HG02798 (cell line): ENCODE data around the gene PDRG1.

ENCODE experiments used
- ATAC-seq: cut with Tn5 transposase; IDR thresholded peaks from one replicate; pipeline ENCODE4 v1.9.1; 2021; ENCODE audit warnings: mild to moderate bottlenecking; ENCODE audit not compliant: unreplicated experiment, poor library complexity

PDRG1 gene

DNA sequence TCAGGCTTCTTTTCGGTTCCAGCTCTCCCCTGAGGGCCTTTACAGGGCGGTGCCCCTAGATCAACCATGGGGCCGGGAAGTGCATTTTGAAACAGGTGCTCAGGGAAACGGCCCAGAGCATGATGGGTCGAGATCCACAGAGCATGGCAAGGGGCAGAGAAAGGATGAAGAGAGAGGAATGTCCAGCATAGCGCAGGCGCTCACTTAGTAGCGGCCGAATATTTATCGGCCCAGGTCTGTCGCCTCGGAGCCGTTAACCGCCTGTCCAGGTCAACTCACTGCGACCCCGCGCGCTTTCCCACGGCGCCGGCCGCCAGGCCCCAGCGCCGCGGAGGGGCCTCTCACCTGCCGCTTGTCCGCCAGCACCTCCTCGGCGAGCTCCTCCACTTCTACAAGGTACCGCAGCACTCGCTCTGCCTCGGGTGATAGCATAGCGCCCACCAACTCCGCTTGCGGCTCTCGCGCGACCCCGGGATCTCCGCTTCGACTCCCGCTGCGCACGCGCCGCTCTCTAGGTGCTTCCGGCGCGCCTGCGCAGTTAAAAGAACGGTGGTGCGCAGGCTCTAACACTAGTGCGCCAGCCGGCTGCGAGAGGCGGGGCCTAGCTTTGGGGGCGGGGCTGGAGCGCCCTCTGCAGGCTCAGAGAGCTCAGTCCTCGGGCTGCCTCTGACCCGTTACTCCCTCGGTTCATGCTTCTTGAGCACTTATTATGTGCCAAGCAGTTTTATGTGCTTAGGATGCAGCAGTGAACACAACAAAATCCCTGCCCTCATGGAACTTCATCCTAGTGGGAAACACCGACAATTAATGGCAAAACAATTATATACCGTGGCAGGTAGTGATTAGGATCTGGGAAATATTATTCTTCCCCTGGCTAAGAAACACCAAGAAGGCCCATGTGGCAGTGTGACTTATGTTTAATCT, at the start of gene PDRG1:
Gene PDRG1, minus strand, starts transcription at position 517 of the 924 bp plus-strand sequence. Its CDS starts 85 bp downstream, at position 432.
- peak; percentile 94 for ATAC-seq

GRCh38 chr20:31998246-31998645, 46.4 kb upstream of the PDRG1 start:
- ATAC-seq, result no peak

- ATAC-seq, result no peak
These were observed 45.1 kb upstream of the PDRG1 start for GRCh38 chr20:31996996-31997395.

GRCh38 chr20:31992086-31992485, 40.2 kb upstream of the PDRG1 start:
- no peak for ATAC-seq

DNA sequence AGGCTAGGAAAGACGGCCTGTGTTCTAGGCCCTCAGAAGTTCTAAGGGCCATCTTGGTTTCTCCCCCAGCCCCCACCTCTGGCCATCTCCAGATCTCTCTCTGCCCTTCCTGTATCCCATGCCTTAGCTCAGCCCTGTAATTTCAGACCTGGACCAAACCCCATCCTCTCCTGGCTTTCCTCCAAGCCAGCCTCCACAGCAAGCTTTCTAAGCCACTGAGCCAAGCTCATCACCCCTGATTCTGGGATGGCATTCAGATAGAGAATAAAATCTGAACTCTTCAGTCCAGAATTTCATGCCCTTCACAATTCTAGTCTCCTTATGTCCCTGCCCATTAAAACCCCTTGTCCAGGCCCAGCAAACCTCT, 39.5 kb upstream of the PDRG1 start:
- no peak for ATAC-seq

GRCh38 chr20:31990641-31991338, 38.9 kb upstream of the PDRG1 start:
- ATAC-seq, result no peak

DNA sequence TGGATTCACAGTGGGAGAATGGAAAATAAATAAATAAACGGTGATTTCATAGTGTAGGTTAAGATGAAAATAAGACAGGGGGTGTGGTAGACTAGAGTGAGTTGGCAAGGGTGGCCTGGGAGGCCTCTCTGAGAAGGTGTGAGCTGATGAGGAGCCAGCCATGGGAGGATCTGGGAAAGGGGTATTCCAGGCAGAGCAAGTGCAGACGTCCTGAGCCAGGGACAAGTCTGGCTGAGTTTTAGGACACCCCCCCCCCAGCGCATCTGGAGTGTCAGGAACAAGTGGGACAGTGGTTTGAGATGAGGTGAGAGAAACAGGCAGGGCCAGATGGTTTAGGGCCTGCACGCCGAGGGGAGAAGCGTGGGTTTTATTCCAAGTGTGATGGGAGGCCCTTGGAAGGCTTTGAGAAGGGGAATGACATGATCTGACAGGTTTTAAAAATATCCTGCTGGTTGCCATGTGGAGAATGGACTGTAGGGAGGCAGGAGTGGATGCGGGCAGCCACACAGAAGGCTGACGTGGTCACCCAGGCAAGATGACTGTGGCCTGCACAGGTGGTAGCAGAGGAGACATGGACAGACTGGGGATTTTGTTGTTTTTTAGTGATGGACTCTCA, 37.3 kb upstream of the PDRG1 start:
- ATAC-seq, result no peak

DNA sequence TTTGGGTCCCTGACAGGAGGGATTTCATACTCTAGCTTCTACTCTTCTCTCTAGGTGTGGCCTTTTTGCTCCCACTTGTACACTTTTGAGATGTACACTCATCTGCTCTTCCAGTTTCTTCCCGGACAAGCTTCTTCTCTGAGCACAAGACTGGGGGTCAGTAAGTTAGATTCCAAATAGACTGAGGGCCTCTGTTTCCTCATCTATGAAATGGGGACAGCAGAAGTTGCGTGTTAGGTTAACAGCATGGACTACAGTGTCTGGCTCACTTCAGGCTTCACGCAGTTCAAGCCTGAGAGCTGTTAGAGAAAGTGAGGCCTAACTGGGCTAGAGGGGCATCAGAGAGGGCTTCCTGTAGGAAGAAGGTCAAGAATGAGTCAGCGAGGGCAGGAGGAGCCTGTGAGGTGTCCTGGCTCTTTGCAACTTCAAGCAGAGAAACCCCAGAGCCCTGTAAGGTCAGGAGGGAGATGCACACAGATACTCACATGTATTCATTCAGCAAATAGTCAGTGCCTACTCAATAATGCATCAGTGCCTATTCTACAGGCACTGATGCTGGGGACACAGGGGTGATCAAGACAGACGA, 36.7 kb upstream of the PDRG1 start:
- no peak for ATAC-seq

DNA sequence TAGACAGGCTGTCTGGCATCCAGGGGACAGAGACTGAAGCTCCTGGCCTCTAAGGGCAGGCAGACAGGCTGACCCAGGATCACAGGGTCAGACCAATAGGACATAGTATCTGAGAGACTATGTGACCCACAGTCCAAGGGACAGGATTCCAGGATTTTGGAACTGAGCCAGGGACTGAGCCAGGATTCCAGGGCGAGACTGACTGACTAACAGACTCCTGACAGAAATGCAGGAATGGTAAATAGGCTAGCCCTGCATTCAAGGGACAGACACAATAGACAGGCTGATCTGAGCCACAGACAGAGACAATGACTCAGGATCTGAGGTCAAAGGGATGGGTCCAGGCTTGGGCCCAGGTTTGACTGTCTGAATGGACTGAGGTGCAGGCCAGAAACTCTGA, 35.9 kb upstream of the PDRG1 start:
- ATAC-seq, result no peak

GRCh38 chr20:31984981-31985471, 33.2 kb upstream of the PDRG1 start:
- no peak for ATAC-seq

DNA sequence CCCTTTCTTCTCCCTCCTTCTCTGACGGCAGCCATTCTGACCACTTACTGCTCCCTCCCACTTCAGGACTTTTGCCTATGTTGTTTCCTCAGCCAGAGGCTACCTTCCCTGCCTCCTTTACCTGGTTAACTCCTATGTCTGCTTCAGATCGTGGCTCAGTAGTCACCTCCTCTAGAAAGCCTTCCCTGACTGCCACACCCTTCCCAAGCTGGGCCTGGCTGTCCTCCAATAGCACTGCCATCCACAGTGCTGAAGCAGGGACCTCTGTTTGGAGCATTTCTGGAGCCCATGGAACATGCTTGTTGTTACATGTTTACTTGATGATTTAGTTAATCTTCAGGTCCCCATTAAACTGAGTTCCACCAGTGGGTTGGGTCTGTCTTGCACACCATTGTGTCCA, 29.9 kb upstream of the PDRG1 start:
- ATAC-seq, result no peak

- ATAC-seq, result no peak
These were observed 28.0 kb upstream of the PDRG1 start for GRCh38 chr20:31979713-31980426.

DNA sequence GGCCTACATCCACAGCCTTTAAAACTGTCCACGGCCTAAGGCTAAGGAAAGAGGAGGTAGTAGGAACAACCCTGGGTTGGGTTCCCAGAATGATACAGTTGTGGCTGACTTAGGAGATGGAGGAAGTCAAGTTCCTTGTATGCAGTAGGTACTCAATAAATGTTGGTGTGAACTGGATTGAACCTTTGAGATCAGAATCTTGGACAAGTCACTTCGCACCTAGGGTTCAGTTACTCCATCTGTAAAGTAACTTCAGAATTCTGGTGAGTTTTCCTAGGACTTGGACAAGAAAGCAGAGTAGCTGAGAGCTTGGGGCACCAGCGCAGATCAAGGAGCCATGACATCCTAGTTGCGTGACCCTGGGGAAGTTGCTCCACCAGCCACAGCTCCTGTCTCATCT, 25.2 kb upstream of the PDRG1 start:
- ATAC-seq, result no peak

DNA sequence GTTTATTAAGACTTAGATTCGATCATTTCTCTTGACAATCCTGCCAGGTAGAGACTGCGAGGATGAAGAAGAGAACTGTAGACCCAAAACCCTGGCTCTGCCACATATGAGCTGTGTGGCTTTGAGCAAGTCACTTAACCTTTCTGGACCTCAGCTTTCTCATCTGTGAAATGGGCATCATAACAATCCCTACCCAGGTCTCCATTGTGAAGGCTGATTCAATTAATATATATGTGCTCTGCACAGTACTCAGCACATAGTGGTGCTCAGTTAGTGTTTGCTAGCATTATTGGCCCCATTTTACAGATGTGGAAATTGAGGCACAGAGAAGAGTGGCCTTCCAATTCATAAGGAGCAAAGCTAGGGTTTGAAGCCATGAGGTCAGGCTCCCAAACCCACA, 24.0 kb upstream of the PDRG1 start:
- no peak for ATAC-seq

DNA sequence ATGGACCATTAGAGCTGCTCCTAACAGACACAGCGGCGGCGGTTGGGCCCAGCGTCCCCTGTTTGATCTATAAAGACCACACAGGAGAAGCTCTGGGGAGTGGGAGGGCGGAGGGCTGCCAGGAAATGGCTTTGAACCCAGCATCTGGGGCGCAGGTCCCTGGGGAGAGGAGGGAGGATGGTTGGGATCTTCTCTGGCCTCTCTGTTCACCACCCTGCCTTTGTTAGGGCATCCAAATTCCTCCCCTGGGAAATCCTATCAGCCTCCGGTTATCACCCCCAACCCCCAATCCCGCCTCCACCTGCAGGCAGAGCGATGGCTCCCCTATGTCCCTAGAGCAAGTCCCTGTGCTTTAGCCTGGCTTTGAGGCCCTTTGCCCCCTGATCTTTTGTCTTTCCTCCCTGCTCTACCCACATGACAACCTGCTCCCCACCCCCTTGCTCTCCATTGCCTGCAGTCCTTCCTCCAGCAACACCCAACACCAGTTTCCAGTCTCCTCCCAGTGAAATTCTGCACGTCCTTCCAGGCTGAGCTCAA, 23.2 kb upstream of the PDRG1 start:
- no peak for ATAC-seq

DNA sequence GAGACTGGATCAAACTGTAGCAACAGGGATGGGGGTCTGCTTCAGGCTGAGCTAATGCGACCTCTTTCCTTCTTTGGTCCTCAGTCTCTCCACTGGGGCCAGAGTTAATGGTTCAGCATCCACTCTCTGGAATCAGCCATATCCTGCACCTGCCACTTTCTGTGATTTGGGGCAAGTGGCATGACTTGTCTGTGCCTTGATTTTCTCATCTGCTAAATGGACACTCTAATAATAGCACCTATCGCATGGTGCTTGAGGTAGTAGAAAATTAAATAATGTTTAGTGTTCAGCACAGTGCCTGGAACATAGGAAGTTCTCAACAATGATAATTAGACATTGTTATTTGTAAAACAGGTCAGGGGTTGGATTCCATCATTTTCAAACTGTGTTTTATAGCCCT, 22.4 kb upstream of the PDRG1 start:
- no peak for ATAC-seq

DNA sequence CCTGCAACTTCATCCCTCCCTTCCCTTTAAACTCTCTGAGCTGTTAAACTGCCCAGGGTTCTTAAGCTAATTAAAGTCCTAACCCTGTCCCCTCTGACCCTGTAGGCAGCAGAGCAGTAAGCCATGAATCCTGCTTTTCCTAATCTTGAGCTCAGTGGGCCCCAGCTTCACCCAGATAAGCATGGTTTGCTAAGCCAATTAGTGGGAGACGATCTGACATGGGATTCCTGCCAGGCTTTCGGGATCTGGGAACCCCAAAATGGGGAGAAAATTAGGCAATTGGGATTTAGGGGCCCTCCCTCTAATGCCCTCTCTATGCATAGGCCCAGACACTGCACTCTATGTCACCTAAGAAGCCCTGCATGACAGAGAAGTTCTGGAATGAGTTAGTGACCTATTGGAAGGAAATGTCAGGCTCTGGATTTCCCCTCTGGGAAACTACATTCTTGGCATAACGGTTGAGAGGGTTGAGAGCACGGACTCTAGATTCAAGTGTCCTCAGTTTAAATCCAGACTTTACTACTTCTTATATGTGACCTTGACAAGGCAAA, 20.7 kb upstream of the PDRG1 start:
- ATAC-seq, result no peak

DNA sequence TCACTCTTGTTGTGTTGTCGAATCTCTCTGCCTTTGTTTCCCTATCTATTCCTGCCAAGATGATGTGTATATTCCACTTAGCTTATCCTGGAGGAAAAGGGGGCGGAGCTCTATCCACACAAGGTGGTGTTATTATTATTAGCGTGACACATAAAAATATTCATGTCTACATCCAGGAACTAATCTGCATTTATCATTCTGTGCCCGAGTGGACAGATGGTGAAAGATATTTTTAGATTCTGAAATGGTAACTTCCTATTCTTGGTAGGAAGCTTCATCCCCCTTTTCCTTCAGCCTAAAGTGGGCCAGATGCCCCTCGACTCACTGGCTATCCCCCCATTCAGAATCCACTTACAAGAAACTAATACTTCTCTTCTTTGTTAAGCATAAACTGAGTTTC, 18.1 kb upstream of the PDRG1 start:
- ATAC-seq, result no peak

DNA sequence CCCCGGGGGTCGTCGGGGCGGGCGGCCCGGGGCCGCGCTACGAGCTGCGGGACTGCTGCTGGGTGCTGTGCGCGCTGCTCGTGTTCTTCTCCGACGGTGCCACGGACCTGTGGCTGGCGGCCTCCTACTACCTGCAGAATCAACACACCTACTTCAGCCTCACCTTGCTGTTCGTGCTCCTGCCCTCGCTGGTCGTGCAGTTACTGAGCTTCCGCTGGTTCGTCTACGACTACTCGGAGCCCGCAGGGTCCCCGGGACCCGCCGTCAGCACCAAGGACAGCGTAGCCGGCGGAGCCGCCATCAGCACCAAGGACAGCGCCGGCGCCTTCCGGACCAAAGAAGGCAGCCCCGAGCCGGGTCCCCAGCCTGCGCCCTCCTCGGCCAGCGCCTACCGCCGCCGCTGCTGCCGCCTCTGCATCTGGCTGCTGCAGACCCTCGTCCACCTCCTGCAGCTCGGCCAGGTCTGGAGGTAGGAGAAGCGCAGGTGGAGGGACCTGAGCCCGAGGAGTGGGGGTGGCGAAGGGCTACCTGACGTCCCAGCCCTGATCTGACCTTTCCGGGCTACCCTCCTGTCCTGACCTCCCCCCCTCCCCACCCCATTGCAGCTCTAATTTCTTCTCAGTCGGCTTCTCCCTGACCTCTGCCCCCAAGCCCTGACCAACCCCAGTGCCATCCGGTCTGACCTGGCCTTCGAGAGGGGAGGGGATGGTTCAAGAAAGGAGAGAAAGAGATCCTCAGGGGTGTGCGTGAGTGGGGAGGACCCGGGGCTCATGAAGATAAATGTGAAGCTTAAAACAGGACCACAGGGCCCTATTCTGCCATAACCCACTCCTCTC, 16.7 kb upstream of the PDRG1 start:
- ATAC-seq, result peak; percentile 54
